ENCODE data around the gene AHNAK2. TPM values are rescaled to one million over a fixed set of nuclear protein-coding genes. Genes with fewer than 3 reads are reported as not detected.
"Not testable (repeated sequence)": the region's sequence is repeated elsewhere in the genome, so short reads cannot be mapped to it uniquely, and the experiment has no call there.

The AHNAK2 gene
- total and polyA plus RNA-seq, 4 donors = 3.5 to 26.6 (median 8.1) TPM

GRCh38 chr14:104924421-104925213 is 53.6 kb downstream of the AHNAK2 start, which contains the start of gene PLD4:
TSS of gene PLD4 (plus strand) at chr14:104924879. CDS start at chr14:104927141, 2,262 bp downstream.
- WGBS, 2 donors = 37 to 71% methylated on average over 14 of the region's 14 CpGs
- H3K9me3 ChIP-seq (ENCODE audit: control insufficient read depth in 4 of 4, insufficient read depth in 3 of 4, low read length in 3 of 4) = peaks cover 0 to 7% (median 2%) of the 10 kb centered on the region in 4 donors
- no peak within 1 kb of the TSS for H3K27ac ChIP-seq (ENCODE audit: low read depth in 1 of 2, low read length in 1 of 2)
- H3K4me3 ChIP-seq = no peak within 1 kb of the TSS
- TF ChIP-seq, protein P1, sequence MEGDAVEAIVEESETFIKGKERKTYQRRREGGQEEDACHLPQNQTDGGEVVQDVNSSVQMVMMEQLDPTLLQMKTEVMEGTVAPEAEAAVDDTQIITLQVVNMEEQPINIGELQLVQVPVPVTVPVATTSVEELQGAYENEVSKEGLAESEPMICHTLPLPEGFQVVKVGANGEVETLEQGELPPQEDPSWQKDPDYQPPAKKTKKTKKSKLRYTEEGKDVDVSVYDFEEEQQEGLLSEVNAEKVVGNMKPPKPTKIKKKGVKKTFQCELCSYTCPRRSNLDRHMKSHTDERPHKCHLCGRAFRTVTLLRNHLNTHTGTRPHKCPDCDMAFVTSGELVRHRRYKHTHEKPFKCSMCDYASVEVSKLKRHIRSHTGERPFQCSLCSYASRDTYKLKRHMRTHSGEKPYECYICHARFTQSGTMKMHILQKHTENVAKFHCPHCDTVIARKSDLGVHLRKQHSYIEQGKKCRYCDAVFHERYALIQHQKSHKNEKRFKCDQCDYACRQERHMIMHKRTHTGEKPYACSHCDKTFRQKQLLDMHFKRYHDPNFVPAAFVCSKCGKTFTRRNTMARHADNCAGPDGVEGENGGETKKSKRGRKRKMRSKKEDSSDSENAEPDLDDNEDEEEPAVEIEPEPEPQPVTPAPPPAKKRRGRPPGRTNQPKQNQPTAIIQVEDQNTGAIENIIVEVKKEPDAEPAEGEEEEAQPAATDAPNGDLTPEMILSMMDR (IDR thresholded peaks at IDR 0.05; ENCODE audit: control extremely low read depth, extremely low read depth) = no peak
- no peaks in the 10 kb centered on the region for H3K27me3 ChIP-seq (ENCODE audit: control insufficient read depth in 3 of 3, insufficient read depth in 3 of 3, low read length in 2 of 3)
- DNase-seq = no peak
- no peak for ATAC-seq (ENCODE audit: insufficient read depth, low FRiP score)
- no peaks in the 10 kb centered on the region for H3K36me3 ChIP-seq (ENCODE audit: control insufficient read depth in 4 of 4, insufficient read depth in 4 of 4, low read length in 4 of 4)
- H3K9ac ChIP-seq (ENCODE audit: insufficient read depth in 1 of 2, low read length in 2 of 2) = no peak within 1 kb of the TSS
- no peaks in the 10 kb centered on the region for H3K4me1 ChIP-seq (ENCODE audit: control insufficient read depth in 5 of 5, insufficient read depth in 5 of 5, low read length in 5 of 5)

GRCh38 chr14:104923640-104924420 is 54.3 kb downstream of the AHNAK2 start:
- TF ChIP-seq, protein P1 (IDR thresholded peaks at IDR 0.05; ENCODE audit: control extremely low read depth, extremely low read depth) = no peak
- no peak overlapping the region for H3K9ac ChIP-seq (ENCODE audit: insufficient read depth in 1 of 2, low read length in 2 of 2)
- H3K9me3 ChIP-seq (ENCODE audit: control insufficient read depth in 4 of 4, insufficient read depth in 3 of 4, low read length in 3 of 4) = peaks cover 0 to 7% (median 2%) of the 10 kb centered on the region in 4 donors
- H3K4me1 ChIP-seq (ENCODE audit: control insufficient read depth in 5 of 5, insufficient read depth in 5 of 5, low read length in 5 of 5) = no peaks in the 10 kb centered on the region
- no peaks in the 10 kb centered on the region for H3K36me3 ChIP-seq (ENCODE audit: control insufficient read depth in 4 of 4, insufficient read depth in 4 of 4, low read length in 4 of 4)
- H3K27me3 ChIP-seq (ENCODE audit: control insufficient read depth in 3 of 3, insufficient read depth in 3 of 3, low read length in 2 of 3) = no peaks in the 10 kb centered on the region
- H3K4me3 ChIP-seq = no peak overlapping the region
- no peak overlapping the region for H3K27ac ChIP-seq (ENCODE audit: low read depth in 1 of 2, low read length in 1 of 2)
- DNase-seq (no peak), ATAC-seq (ENCODE audit: insufficient read depth, low FRiP score) (no peak)
- WGBS, 2 donors = 91 to 98% methylated on average over 4 of the region's 4 CpGs

DNA sequence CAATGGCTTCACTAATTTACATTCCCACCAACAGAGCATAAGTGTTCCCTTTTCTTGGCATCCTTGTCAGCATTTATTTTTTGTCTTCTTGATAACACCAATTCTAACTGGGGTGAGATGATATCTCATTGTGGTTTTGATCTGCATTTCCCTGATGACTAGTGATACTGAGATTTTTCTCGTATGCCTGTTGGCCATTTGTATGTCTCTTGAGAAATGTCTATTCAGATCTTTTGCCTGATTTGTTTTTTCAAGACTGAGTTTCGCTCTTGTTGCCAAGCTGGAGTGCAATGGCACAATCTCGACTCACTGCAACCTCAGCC is 58.2 kb downstream of the AHNAK2 start:
- Histone ChIP-seq H3K4me3 (no peak overlapping the region), H3K4me1 (ENCODE audit: control insufficient read depth in 5 of 5, insufficient read depth in 5 of 5, low read length in 5 of 5) (no peaks in the 10 kb centered on the region), H3K9ac (ENCODE audit: insufficient read depth in 1 of 2, low read length in 2 of 2) (no peak overlapping the region), H3K9me3 (ENCODE audit: control insufficient read depth in 4 of 4, insufficient read depth in 3 of 4, low read length in 3 of 4) (peaks cover 0 to 7% (median 2%) of the 10 kb centered on the region in 4 donors), H3K27ac (ENCODE audit: low read depth in 1 of 2, low read length in 1 of 2) (no peak overlapping the region), H3K27me3 (ENCODE audit: control insufficient read depth in 3 of 3, insufficient read depth in 3 of 3, low read length in 2 of 3) (no peaks in the 10 kb centered on the region), H3K36me3 (ENCODE audit: control insufficient read depth in 4 of 4, insufficient read depth in 4 of 4, low read length in 4 of 4) (no peaks in the 10 kb centered on the region)
- no peak for DNase-seq
- WGBS, 2 donors = 47 to 61% methylated on average over 3 of the region's 3 CpGs
- TF ChIP-seq, protein P1 (IDR thresholded peaks at IDR 0.05; ENCODE audit: control extremely low read depth, extremely low read depth) = no peak
- ATAC-seq (ENCODE audit: insufficient read depth, low FRiP score) = no peak

- H3K9ac ChIP-seq (ENCODE audit: insufficient read depth in 1 of 2, low read length in 2 of 2); H3K27me3 ChIP-seq (ENCODE audit: control insufficient read depth in 3 of 3, insufficient read depth in 3 of 3, low read length in 2 of 3); ATAC-seq (ENCODE audit: insufficient read depth, low FRiP score); H3K4me3 ChIP-seq; DNase-seq; H3K9me3 ChIP-seq (ENCODE audit: control insufficient read depth in 4 of 4, insufficient read depth in 3 of 4, low read length in 3 of 4); H3K36me3 ChIP-seq (ENCODE audit: control insufficient read depth in 4 of 4, insufficient read depth in 4 of 4, low read length in 4 of 4); H3K4me1 ChIP-seq (ENCODE audit: control insufficient read depth in 5 of 5, insufficient read depth in 5 of 5, low read length in 5 of 5); H3K27ac ChIP-seq (ENCODE audit: low read depth in 1 of 2, low read length in 1 of 2): not testable (repeated sequence)
- 76 to 77% methylated on average over 12 of the region's 12 CpGs for WGBS, 2 donors
Observed at GRCh38 chr14:104919152-104919992, 58.8 kb downstream of the AHNAK2 start.

Data from lung (tissue), 12 donors.